HepG2 (cell line): ENCODE results near the gene NUCB1. TPM values are rescaled to one million over a fixed set of nuclear protein-coding genes. Genes with fewer than 3 reads are reported as not detected.

Experiments
- CBX1 ChIP-seq: IDR thresholded peaks from one replicate; pipeline ENCODE4 v1.6.1; 2016; ENCODE audit warnings: antibody characterized with exemption, low read depth
- FOXM1 ChIP-seq: sonication (generic); formaldehyde crosslinking; IDR thresholded peaks from 2 replicates; pipeline ENCODE4 v1.5.0; 2020; ENCODE audit warnings: missing genetic modification reagents
- GTF2F1 ChIP-seq: fragments of 150-350 bp; IDR thresholded peaks from 2 replicates; pipeline ENCODE4 v1.6.1; 2014; ENCODE audit warnings: low read length
- HDAC2 ChIP-seq: sonication (generic); formaldehyde crosslinking; IDR thresholded peaks from 2 replicates; pipeline ENCODE4 v1.4.0; 2020; ENCODE audit warnings: missing genetic modification reagents
- KDM5A ChIP-seq: fragments of 200-600 bp; sonication (generic); IDR thresholded peaks from 2 replicates; pipeline ENCODE4 v1.7.0; 2018; ENCODE audit warnings: antibody characterized with exemption, mild to moderate bottlenecking, low read length, borderline replicate concordance
- PHF8 ChIP-seq: sonication (generic); formaldehyde crosslinking; IDR thresholded peaks from 2 replicates; pipeline ENCODE4 v1.5.0; 2020; ENCODE audit warnings: missing genetic modification reagents
- POLR2AphosphoS2 ChIP-seq: IDR thresholded peaks from 2 replicates; pipeline ENCODE4 v1.6.1; 2011; ENCODE audit warnings: low read depth, low read length, improper control_type of control experiment
- SETDB1 ChIP-seq: sonication (generic); formaldehyde crosslinking; IDR thresholded peaks from 2 replicates; pipeline ENCODE4 v1.5.1; 2020; ENCODE audit warnings: missing genetic modification reagents, mild to moderate bottlenecking, borderline replicate concordance
- SRF ChIP-seq: IDR thresholded peaks from 2 replicates; pipeline ENCODE4 v1.6.1; 2011; ENCODE audit warnings: mild to moderate bottlenecking, low read depth, low read length, moderate library complexity
- TCF12 ChIP-seq, 2 experiments: fragments of 450-650 bp in 1 of 2; sonication (generic) in 1 of 2; formaldehyde crosslinking in 1 of 2; IDR thresholded peaks; 2 replicates each; pipeline versions ENCODE4 v1.6.1 to v1.8.0; 2017 to 2022; ENCODE audit warnings: antibody characterized with exemption in 1 of 2, mild to moderate bottlenecking in 1 of 2, missing genetic modification reagents in 1 of 2, moderate library complexity in 1 of 2
- ZNF607 ChIP-seq: sonication (generic); formaldehyde crosslinking; IDR thresholded peaks from 2 replicates; pipeline ENCODE4 v1.5.1; 2020; ENCODE audit warnings: missing genetic modification reagents, mild to moderate bottlenecking, borderline replicate concordance
- ZNF788 ChIP-seq: sonication (generic); formaldehyde crosslinking; IDR thresholded peaks from 2 replicates; pipeline ENCODE4 v1.5.0; 2020; ENCODE audit warnings: mild to moderate bottlenecking, missing genetic modification reagents, borderline replicate concordance
- polyA plus RNA-seq, 8 experiments: library from polyadenylated mRNA; depleted of rRNA in 3 of 8; stranded (reverse) in 7 of 8; unstranded in 1 of 8; fragments of >200 nt; fragmentation: Illumina TruSeq in 4 of 8; extraction: Trizol in 4 of 8; gene quantifications; 2 replicates each; pipeline versions ENCODE4 v1.2.1 to v1.2.3, GENCODE V29; 2011 to 2016; ENCODE audit warnings: low read depth in 4 of 8, missing spikeins in 1 of 8, mixed read lengths in 1 of 8; ENCODE audit not compliant: insufficient read depth in 1 of 8
- total RNA-seq, 5 experiments: library from RNA; depleted of rRNA; stranded (reverse); fragments of >200 nt; fragmentation: Illumina TruSeq; extraction: Trizol; gene quantifications; 2 replicates each; pipeline ENCODE4 v1.2.3, GENCODE V29; 2016; ENCODE audit warnings: low read depth in 1 of 5
- TF ChIP-seq, protein P1 (sequence below): sonication (generic); formaldehyde crosslinking; IDR thresholded peaks from 2 replicates; pipeline ENCODE4 v1.4.0; 2020; ENCODE audit warnings: missing genetic modification reagents, borderline replicate concordance
- TF ChIP-seq, protein P2 (sequence below): sonication (generic); formaldehyde crosslinking; IDR thresholded peaks from 2 replicates; pipeline ENCODE4 v1.4.0; 2020; ENCODE audit warnings: missing genetic modification reagents
- TF ChIP-seq, protein P3 (sequence below): sonication (generic); formaldehyde crosslinking; IDR thresholded peaks from 2 replicates; pipeline ENCODE4 v1.4.0; 2020; ENCODE audit warnings: missing genetic modification reagents, borderline replicate concordance
- TF ChIP-seq, protein P4 (sequence below): sonication (generic); formaldehyde crosslinking; IDR thresholded peaks from 2 replicates; pipeline ENCODE4 v1.4.0; 2020; ENCODE audit warnings: mild to moderate bottlenecking, missing genetic modification reagents, borderline replicate concordance
- TF ChIP-seq, protein P5 (sequence below): sonication (generic); formaldehyde crosslinking; conservative IDR thresholded peaks from 2 replicates; pipeline ENCODE4 v1.8.0; 2022; ENCODE audit warnings: low read depth, missing genetic modification reagents
- TF ChIP-seq, protein P6 (sequence below): sonication (generic); formaldehyde crosslinking; IDR thresholded peaks from 2 replicates; pipeline ENCODE4 v1.4.0; 2020; ENCODE audit warnings: mild to moderate bottlenecking, low read depth, missing genetic modification reagents
- TF ChIP-seq, protein P7 (sequence below): sonication (generic); formaldehyde crosslinking; IDR thresholded peaks from 2 replicates; pipeline ENCODE4 v1.8.0; 2023; ENCODE audit warnings: mild to moderate bottlenecking, missing genetic modification reagents

The NUCB1 gene
- total and polyA plus RNA-seq, 2 of the 13 experiments (the other 11 are each of a cell fraction or from before 2014, with no cell fraction given) = 82.3 to 106 TPM

DNA sequence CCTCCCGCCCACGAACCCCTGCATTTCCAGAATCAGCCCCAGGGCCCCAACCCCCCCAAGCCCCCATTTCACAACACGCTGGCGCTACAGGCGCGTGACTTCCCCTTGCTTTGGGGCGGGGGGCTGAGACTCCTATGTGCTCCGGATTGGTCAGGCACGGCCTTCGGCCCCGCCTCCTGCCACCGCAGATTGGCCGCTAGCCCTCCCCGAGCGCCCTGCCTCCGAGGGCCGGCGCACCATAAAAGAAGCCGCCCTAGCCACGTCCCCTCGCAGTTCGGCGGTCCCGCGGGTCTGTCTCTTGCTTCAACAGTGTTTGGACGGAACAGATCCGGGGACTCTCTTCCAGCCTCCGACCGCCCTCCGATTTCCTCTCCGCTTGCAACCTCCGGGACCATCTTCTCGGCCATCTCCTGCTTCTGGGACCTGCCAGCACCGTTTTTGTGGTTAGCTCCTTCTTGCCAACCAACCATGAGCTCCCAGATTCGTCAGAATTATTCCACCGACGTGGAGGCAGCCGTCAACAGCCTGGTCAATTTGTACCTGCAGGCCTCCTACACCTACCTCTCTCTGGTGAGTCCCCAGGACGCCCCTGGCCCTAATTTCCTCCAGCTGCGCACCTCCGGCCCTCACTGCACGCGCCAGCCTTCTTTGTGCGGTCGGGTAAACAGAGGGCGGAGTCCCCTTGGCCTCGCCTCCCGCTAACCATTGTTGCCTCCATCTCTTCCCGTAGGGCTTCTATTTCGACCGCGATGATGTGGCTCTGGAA lies 65.1 kb downstream of the NUCB1 start, which contains the start of gene FTL (continued):
- TF ChIP-seq POLR2AphosphoS2 (peak; percentile 93), PHF8 (CRISPR knock-in tag) (peak; percentile 36; the same call in 1 of the 2 replicates), HDAC2 (CRISPR knock-in tag) (no peak), KDM5A (no peak), SETDB1 (CRISPR knock-in tag) (no peak), FOXM1 (CRISPR knock-in tag) (peak; percentile 87; the same call in 1 of the 2 replicates), GTF2F1 (peak; percentile 93), TCF12 (IDR thresholded peaks at IDR 0.05) (no peak), TCF12 (CRISPR knock-in tag; IDR thresholded peaks at IDR 0.05) (no peak), SRF (no peak), CBX1 (peak; percentile 99), ZNF607 (CRISPR knock-in tag) (peak; percentile 97), ZNF788 (no peak)
- TF ChIP-seq, protein P1, sequence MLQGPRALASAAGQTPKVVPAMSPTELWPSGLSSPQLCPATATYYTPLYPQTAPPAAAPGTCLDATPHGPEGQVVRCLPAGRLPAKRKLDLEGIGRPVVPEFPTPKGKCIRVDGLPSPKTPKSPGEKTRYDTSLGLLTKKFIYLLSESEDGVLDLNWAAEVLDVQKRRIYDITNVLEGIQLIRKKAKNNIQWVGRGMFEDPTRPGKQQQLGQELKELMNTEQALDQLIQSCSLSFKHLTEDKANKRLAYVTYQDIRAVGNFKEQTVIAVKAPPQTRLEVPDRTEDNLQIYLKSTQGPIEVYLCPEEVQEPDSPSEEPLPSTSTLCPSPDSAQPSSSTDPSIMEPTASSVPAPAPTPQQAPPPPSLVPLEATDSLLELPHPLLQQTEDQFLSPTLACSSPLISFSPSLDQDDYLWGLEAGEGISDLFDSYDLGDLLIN = peak; percentile 97
- TF ChIP-seq, protein P2, sequence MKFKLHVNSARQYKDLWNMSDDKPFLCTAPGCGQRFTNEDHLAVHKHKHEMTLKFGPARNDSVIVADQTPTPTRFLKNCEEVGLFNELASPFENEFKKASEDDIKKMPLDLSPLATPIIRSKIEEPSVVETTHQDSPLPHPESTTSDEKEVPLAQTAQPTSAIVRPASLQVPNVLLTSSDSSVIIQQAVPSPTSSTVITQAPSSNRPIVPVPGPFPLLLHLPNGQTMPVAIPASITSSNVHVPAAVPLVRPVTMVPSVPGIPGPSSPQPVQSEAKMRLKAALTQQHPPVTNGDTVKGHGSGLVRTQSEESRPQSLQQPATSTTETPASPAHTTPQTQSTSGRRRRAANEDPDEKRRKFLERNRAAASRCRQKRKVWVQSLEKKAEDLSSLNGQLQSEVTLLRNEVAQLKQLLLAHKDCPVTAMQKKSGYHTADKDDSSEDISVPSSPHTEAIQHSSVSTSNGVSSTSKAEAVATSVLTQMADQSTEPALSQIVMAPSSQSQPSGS = peak; percentile 76
- TF ChIP-seq, protein P3, sequence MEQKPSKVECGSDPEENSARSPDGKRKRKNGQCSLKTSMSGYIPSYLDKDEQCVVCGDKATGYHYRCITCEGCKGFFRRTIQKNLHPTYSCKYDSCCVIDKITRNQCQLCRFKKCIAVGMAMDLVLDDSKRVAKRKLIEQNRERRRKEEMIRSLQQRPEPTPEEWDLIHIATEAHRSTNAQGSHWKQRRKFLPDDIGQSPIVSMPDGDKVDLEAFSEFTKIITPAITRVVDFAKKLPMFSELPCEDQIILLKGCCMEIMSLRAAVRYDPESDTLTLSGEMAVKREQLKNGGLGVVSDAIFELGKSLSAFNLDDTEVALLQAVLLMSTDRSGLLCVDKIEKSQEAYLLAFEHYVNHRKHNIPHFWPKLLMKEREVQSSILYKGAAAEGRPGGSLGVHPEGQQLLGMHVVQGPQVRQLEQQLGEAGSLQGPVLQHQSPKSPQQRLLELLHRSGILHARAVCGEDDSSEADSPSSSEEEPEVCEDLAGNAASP = 0 out of 2 replicates have a peak, but pooled peaks have one; percentile 24
- TF ChIP-seq, protein P4, sequence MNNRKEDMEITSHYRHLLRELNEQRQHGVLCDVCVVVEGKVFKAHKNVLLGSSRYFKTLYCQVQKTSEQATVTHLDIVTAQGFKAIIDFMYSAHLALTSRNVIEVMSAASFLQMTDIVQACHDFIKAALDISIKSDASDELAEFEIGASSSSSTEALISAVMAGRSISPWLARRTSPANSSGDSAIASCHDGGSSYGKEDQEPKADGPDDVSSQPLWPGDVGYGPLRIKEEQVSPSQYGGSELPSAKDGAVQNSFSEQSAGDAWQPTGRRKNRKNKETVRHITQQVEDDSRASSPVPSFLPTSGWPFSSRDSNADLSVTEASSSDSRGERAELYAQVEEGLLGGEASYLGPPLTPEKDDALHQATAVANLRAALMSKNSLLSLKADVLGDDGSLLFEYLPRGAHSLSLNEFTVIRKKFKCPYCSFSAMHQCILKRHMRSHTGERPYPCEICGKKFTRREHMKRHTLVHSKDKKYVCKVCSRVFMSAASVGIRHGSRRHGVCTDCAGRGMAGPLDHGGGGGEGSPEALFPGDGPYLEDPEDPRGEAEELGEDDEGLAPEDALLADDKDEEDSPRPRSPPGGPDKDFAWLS (CRISPR knock-in tag) = peak; percentile 85; the same call in 1 of the 2 replicates
- TF ChIP-seq, protein P5, sequence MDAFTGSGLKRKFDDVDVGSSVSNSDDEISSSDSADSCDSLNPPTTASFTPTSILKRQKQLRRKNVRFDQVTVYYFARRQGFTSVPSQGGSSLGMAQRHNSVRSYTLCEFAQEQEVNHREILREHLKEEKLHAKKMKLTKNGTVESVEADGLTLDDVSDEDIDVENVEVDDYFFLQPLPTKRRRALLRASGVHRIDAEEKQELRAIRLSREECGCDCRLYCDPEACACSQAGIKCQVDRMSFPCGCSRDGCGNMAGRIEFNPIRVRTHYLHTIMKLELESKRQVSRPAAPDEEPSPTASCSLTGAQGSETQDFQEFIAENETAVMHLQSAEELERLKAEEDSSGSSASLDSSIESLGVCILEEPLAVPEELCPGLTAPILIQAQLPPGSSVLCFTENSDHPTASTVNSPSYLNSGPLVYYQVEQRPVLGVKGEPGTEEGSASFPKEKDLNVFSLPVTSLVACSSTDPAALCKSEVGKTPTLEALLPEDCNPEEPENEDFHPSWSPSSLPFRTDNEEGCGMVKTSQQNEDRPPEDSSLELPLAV (CRISPR knock-in tag) = no peak
- TF ChIP-seq, protein P6, sequence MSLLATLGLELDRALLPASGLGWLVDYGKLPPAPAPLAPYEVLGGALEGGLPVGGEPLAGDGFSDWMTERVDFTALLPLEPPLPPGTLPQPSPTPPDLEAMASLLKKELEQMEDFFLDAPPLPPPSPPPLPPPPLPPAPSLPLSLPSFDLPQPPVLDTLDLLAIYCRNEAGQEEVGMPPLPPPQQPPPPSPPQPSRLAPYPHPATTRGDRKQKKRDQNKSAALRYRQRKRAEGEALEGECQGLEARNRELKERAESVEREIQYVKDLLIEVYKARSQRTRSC = peak; percentile 79; the same call in 1 of the 2 replicates
- TF ChIP-seq, protein P7, sequence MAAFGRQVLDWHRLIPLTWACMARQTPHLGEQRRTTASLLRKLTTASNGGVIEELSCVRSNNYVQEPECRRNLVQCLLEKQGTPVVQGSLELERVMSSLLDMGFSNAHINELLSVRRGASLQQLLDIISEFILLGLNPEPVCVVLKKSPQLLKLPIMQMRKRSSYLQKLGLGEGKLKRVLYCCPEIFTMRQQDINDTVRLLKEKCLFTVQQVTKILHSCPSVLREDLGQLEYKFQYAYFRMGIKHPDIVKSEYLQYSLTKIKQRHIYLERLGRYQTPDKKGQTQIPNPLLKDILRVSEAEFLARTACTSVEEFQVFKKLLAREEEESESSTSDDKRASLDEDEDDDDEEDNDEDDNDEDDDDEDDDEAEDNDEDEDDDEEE (CRISPR knock-in tag) = 0 out of 2 replicates have a peak, but pooled peaks have one; percentile 46
